ENCODE results near the gene RAB44. TPM values are rescaled to one million over a fixed set of nuclear protein-coding genes. Genes with fewer than 3 reads are reported as not detected.

Gene RAB44
- total and polyA plus RNA-seq, 2 of the 13 experiments (the other 11 are each of a cell fraction or from before 2014, with no cell fraction given), result not detected

- TF ChIP-seq ZNF710 (CRISPR knock-in tag; IDR thresholded peaks at IDR 0.05; ENCODE audit: borderline replicate concordance), result no peak
These were observed 52.3 kb downstream of the RAB44 start (continued) for GRCh38 chr6:36749829-36750489.

GRCh38 chr6:36751091-36751490 lies 53.5 kb downstream of the RAB44 start:
- Histone ChIP-seq H3K27ac (ENCODE audit: extremely low read length, insufficient read depth, low read length) (no peak overlapping the region), H4K20me1 (ENCODE audit: insufficient read depth, low read length) (no peaks in the 10 kb centered on the region; the same call in 1 of the 2 replicates), H3K9me3 (ENCODE audit: low read length) (no peaks in the 10 kb centered on the region), H3K9ac (ENCODE audit: insufficient read depth, low read depth, low read length) (no peak overlapping the region), H3K27me3 (ENCODE audit: control insufficient read depth in 1 of 2, insufficient read depth in 2 of 2, low read length in 2 of 2) (peaks cover 2 to 63% of the 10 kb centered on the region in 2 experiments; a peak in 3 of 5 replicates), H3K4me1 (ENCODE audit: insufficient read depth, low read length) (peaks cover 7% of the 10 kb centered on the region; the same call in 1 of the 2 replicates), H3K79me2 (ENCODE audit: insufficient read depth, low read length) (no peaks in the 10 kb centered on the region), H3K4me2 (ENCODE audit: low read depth, low read length) (no peak overlapping the region), H3K4me3 (replicated peaks in 1 of 3; ENCODE audit: insufficient read depth in 1 of 3, low read depth in 2 of 3, low read length in 3 of 3) (no peak overlapping the region), H2AFZ (ENCODE audit: low read length) (no peak overlapping the region), H3K36me3 (replicated peaks in 1 of 2; ENCODE audit: control insufficient read depth in 1 of 2, insufficient read depth in 2 of 2, low read length in 2 of 2) (no peaks in the 10 kb centered on the region)
- FAIRE-seq (no peak), DNase-seq (ENCODE audit: low spot score) (no peak), ATAC-seq (no peak)
- BruUV-seq (replicated peaks), result no TSS peak
- POLR2A ChIA-PET, result no interaction called here
- intact Hi-C loops (cut with micrococcal nuclease; ENCODE audit: unreplicated experiment) (no loop called here), in situ Hi-C loops (cut with HindIII; ENCODE audit: extremely low pct_ligation_motif_present, low pct_unique_long_range_greater_than_20kb) (no loop called here)
- CTCF ChIA-PET (ENCODE audit: low intra/inter-chr PET ratio, low total read pairs), result no interaction called here
- WGBS (ENCODE audit: low lambda C conversion rate), result 14% methylated on average over 3 of the region's 3 CpGs
- TF ChIP-seq AKNA (CRISPR knock-in tag; IDR thresholded peaks at IDR 0.05; ENCODE audit: borderline replicate concordance) (no peak), ZBTB44 (CRISPR knock-in tag; IDR thresholded peaks at IDR 0.05) (no peak), NFE2L1 (CRISPR knock-in tag; IDR thresholded peaks at IDR 0.05; ENCODE audit: borderline replicate concordance) (no peak), IRF2 (CRISPR knock-in tag; IDR thresholded peaks at IDR 0.05) (no peak), MTF1 (CRISPR knock-in tag; IDR thresholded peaks at IDR 0.05) (no peak), ZBTB37 (CRISPR knock-in tag; IDR thresholded peaks at IDR 0.05) (no peak), ZNF225 (CRISPR knock-in tag; IDR thresholded peaks at IDR 0.05) (no peak), MAFG (CRISPR knock-in tag; IDR thresholded peaks at IDR 0.05) (no peak), HDAC2 (CRISPR knock-in tag; IDR thresholded peaks at IDR 0.05) (no peak)
